Activated T-cell treated with anti-CD3 and anti-CD28 coated beads, Interleukin-2, amount 50 U/mL, for 1 hour (primary cell): Measurements from ENCODE around the gene CDH16.

Source experiments
- DNase-seq: peaks from one replicate; pipeline ENCODE4 v3.0.0-alpha.2; 2020

The CDH16 gene

DNA sequence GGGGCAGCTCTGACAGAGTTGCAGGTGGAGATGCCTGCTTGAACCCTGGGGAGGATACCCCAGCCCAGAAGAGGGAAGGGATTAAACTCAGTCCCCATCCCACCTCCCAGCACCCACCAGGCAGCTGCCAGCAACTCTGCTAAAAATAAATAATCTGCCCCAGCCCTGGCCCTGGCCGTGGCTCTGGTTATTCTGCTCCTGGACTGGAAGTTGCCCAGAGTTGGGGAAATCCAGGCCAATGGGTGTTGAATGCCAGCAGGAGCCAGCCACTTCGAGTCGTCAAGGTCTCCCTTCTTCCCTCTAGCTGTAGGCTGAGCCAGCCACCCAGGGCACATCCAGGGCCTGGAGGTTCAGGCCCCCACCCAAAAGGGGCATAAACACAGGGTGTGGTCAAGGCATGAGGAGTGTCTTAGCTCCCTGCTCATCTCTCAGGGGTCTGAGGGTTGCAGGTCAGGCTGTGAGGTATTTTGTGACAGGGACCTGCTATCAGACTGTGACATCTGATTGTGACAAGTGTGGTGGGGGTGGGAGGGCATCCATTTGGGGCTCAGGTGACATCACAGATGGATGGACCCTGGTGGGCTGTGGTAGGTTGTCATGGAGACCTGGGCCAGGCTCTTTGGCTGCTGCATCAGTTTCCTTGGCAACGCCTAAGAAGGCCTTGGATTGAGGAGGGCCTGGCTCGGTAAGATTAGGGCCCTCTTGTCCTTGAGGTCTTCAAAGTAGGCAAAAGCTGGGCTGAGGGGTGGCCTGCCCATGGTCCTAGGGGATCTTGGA is 7.7 kb upstream of the CDH16 start:
- DNase-seq = no peak

GRCh38 chr16:66925322-66925840 is 6.7 kb upstream of the CDH16 start, which contains the start of gene RRAD:
Gene RRAD (minus strand): TSS chr16:66925535. CDS start chr16:66925179, 356 bp downstream.
- DNase-seq = peak; percentile 32

GRCh38 chr16:66924527-66925321 is 6.0 kb upstream of the CDH16 start:
- peak; percentile 54 for DNase-seq

DNA sequence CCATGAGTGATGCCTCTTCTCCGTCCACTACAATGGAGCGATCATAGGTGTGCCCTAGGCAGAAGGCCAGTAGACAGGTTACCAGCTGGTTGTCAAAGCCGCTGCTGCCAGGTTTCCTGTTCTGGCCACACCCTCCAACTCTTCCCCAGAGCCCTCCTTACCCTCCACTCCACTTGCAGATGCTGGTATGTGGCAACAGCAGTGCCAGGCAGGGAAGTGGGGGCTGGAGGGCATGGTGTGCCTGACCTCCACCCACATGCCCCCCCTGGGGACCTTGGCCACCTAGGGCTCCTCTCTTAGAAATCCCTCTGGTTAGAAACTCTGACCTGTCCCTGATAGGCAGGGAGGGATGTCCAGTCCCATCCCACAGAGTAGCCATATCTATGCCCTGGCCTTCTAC is 5.2 kb upstream of the CDH16 start:
- DNase-seq = no peak

- DNase-seq = no peak
Observed at GRCh38 chr16:66923247-66923731, 4.6 kb upstream of the CDH16 start.

DNA sequence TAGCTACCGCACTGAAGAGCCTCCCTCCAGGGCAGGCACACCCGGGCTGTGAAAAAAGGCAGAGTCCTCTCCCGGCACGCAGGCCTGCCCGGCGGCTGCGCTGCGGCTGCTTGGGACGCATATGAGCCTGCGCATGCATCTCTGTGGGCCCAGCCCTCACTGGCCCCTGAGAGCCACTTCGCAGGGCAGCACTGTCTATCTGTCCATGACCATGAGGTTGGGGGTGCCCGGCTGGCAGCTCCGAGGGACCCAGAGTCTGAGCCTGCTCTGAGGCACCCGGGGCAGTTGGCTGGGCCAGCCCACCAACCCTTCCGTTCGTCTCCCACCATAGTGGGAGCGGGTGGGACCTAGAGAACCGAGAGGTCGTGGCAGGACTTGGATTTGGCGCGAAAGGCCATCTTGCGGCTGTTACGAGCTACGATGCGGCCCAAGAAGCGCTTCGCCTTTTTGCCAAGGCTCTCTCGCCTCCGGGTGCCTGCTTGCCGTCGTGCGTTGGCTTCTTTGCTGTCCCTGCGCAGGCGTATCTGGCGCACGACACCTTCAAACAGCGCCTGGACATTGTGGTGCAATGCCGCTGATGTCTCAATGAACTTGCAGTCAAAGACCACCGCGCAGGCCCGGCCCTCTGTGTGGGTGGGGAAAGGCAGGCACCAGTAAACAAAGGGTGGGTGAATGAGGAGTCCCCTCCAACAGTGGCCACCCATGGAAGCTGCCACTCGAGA is 3.2 kb upstream of the CDH16 start:
- no peak for DNase-seq

- DNase-seq = no peak
Observed at GRCh38 chr16:66920924-66921680, 2.4 kb upstream of the CDH16 start.

GRCh38 chr16:66920299-66920590 is 1.6 kb upstream of the CDH16 start:
- DNase-seq = no peak

DNA sequence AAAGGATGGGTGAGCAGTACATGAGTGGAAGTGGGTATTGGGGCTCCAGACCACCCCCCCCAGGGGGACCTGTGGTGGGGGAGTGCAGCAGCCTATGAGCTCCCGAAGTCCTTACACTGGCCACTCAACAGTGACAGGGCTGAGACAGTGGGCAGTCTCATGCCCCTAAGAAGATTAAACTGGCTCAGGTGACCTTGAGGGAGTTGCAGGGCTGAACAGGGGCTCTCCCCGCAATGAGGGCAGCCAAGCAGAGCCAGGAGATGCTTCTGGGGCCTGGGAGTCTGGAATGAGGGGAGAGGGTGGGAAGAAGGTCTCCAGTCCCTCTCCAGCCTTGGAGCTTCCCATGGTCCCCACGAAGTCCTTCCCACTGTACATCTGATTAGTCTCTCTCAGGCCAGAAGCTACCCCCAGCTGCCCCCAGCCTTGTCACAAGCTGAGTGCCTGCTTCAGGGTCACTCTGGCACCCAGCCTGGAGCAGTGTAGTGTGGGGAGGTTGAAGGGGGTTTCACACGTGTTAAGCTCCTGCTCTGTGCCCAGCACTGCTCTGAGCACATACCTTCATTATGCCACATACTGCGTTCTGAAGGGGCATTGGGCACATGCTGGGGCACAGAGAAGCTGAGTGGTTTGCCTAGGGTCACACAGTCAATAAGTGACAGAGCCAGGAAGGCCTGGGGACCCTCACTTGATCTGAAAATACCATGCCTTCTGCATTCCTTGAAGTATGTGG is 1.0 kb upstream of the CDH16 start:
- no peak for DNase-seq

GRCh38 chr16:66918355-66918754 is 330 bp downstream of the CDH16 start:
- no peak for DNase-seq

GRCh38 chr16:66917741-66918140 is 944 bp downstream of the CDH16 start:
- no peak for DNase-seq

GRCh38 chr16:66916518-66916917 is 2.2 kb downstream of the CDH16 start:
- DNase-seq = no peak

DNA sequence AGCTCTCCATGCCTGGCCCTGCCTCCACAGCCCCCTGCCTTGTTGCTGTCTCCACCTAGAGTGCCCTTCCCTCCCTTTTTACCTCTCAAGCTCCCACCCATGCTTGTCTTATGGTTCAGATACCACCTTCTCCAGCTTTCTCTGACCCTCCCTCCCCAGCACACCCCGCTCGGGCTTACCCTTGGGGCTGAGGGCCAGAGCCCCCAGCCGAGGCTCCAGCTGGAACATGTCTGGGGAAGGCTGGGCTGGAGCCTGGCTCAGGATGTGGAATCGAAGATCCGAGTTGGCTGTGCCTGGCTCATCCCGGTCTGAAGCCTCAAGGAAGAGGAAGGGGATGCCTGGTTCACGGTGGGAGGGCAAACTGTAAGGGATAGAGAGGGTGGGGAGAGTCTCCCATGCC is 3.6 kb downstream of the CDH16 start:
- no peak for DNase-seq

DNA sequence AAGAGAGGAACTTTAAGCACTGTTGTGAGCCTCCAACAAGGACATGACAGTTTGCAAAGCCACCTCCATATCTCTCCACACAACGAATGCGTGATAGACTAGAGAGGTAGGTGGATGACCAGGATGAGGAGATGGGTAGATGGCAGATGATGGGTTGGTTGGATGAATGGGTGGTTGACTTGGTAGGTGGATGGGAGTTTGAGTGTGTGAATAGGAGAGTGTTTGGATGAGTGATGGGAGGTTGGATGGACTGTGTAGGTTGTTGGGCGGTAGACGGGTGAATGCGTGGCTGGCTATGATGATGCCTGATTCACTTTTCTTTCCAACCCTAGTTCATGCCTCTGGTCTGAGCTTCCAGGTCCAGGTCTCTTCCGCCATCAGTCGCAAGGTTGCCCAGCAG is 4.1 kb downstream of the CDH16 start:
- no peak for DNase-seq

GRCh38 chr16:66913711-66914110 is 5.0 kb downstream of the CDH16 start:
- DNase-seq = no peak

- no peak for DNase-seq
Observed at GRCh38 chr16:66913081-66913480, 5.6 kb downstream of the CDH16 start.

GRCh38 chr16:66911801-66912200 is 6.9 kb downstream of the CDH16 start:
- DNase-seq = no peak

GRCh38 chr16:66911112-66911511 is 7.6 kb downstream of the CDH16 start:
- DNase-seq = no peak

DNA sequence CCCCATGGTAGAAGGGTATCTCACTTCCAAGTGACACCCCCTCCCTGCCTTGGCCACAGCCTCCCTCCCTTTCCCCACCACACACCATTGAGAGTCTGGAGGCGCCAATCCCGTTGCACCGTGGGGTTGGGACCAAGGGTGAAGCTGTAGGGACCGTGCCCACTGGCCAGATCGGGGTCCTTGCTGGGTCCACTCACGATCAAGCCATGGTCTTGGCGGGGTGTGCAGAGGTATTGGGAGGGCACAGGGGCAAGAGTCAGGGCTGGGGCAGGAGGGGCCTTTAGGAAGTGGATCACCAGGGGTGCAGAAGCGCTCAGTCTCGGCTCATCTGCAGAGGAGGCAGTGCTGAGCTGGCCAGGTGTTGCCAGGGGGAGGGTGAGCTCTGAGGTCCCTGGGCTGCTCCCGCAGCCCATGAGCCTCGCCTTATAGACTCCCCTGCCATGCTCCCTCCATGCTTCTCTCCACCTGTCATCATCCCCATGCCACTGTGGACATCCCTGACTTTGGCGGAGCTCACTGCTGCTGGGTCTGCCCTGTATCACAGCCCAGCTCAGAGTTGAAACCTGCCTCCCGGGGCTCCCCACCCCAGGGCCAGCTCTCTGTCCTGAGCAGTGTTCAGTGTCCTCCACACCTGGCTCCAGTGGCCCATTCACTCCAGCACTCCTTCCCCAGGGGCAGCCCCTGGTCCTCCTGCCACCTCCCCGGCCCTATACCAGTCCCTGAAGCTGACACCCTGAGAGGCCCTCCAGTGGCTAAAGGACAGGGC is 8.3 kb downstream of the CDH16 start:
- DNase-seq = no peak

GRCh38 chr16:66908762-66909559 is 9.7 kb downstream of the CDH16 start:
- DNase-seq = no peak
